Osteocyte (in vitro differentiated cells): ENCODE results near the gene SLC39A9. TPM values are rescaled to one million over a fixed set of nuclear protein-coding genes. Genes with fewer than 3 reads are reported as not detected.

Source experiments
- DNase-seq: peaks from one replicate; pipeline ENCODE4 v3.0.0; 2021; ENCODE audit warnings: mixed read lengths; ENCODE audit not compliant: unreplicated experiment; ENCODE audit errors: extremely low spot score
- H3K27ac Mint-ChIP-seq: one replicate; pipeline ENCODE4 v1.8.0; 2021; ENCODE audit warnings: mild to moderate bottlenecking, mixed read lengths; ENCODE audit not compliant: unreplicated experiment
- H3K27me3 Mint-ChIP-seq: one replicate; pipeline ENCODE4 v1.8.0; 2021; ENCODE audit warnings: mixed read lengths; ENCODE audit not compliant: unreplicated experiment
- H3K36me3 Mint-ChIP-seq: one replicate; pipeline ENCODE4 v1.8.0; 2021; ENCODE audit warnings: mixed read lengths; ENCODE audit not compliant: unreplicated experiment
- H3K4me1 Mint-ChIP-seq: one replicate; pipeline ENCODE4 v1.8.0; 2021; ENCODE audit warnings: mixed read lengths; ENCODE audit not compliant: unreplicated experiment
- H3K4me3 Mint-ChIP-seq: one replicate; pipeline ENCODE4 v1.8.0; 2021; ENCODE audit warnings: mild to moderate bottlenecking, moderate library complexity, mixed read lengths; ENCODE audit not compliant: unreplicated experiment
- H3K9me3 Mint-ChIP-seq: one replicate; pipeline ENCODE4 v1.8.0; 2021; ENCODE audit warnings: mixed read lengths; ENCODE audit not compliant: unreplicated experiment
- total RNA-seq: library from RNA; stranded (reverse); gene quantifications from 2 replicates; pipeline ENCODE4 v1.2.1, GENCODE V29; 2021
- TF ChIP-seq, protein P1 (sequence below): fragments of 200-600 bp; sonication (generic); IDR thresholded peaks from 2 replicates; pipeline ENCODE4 v1.5.0; 2021; ENCODE audit warnings: antibody characterized with exemption, mild to moderate bottlenecking, moderate library complexity

Gene SLC39A9
- total RNA-seq, 1 donor from 2014 or later, result 72.8 TPM

DNA sequence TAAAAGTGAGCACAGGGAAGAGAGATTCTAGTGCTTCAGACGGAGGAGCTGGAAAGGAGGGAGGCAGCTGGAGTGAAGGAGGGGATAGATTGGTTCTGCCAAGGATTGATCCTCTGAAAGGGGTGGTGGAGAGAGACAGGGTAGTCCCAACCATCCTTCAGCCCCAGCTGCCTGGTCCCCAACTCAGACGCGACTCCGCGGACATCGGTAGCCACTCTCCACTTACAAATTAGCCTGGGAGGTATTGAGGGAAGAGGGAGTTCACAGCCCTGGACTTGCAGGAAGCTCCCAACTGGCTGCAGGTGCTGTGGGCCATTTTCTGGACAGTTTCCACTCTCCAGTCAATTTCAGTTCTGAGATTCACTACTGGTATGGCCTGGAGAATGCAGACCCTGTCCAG, 87.2 kb downstream of the SLC39A9 start:
- H3K9me3 Mint-ChIP-seq, result no peaks in the 10 kb centered on the region
- H3K27me3 Mint-ChIP-seq, result peaks cover 56% of the 10 kb centered on the region
- TF ChIP-seq, protein P1, sequence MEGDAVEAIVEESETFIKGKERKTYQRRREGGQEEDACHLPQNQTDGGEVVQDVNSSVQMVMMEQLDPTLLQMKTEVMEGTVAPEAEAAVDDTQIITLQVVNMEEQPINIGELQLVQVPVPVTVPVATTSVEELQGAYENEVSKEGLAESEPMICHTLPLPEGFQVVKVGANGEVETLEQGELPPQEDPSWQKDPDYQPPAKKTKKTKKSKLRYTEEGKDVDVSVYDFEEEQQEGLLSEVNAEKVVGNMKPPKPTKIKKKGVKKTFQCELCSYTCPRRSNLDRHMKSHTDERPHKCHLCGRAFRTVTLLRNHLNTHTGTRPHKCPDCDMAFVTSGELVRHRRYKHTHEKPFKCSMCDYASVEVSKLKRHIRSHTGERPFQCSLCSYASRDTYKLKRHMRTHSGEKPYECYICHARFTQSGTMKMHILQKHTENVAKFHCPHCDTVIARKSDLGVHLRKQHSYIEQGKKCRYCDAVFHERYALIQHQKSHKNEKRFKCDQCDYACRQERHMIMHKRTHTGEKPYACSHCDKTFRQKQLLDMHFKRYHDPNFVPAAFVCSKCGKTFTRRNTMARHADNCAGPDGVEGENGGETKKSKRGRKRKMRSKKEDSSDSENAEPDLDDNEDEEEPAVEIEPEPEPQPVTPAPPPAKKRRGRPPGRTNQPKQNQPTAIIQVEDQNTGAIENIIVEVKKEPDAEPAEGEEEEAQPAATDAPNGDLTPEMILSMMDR, result no peak
- no peak overlapping the region for H3K27ac Mint-ChIP-seq
- H3K4me3 Mint-ChIP-seq, result no peak overlapping the region
- H3K4me1 Mint-ChIP-seq, result peaks cover 5% of the 10 kb centered on the region
- DNase-seq, result no peak
- no peaks in the 10 kb centered on the region for H3K36me3 Mint-ChIP-seq

DNA sequence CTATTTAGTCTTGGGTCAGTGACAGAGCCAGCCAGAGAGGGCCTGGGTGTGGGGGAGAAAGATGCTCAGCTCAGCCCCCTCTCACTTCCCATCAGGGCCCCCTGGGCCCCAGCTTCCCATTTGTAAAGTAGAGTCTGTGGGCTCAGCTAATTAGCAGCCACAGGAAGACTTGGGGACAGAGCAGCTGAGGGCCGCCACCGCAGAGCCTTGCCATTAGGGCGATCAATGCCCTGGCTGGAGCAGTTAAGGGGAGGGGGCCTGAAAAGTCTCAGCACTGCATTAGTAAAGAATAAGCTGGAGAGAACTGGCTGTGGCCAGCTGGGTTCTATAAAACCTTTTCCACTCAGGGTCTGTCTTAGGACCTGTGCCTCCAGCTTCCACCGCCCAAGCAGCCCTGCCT, 88.7 kb downstream of the SLC39A9 start:
- no peaks in the 10 kb centered on the region for H3K36me3 Mint-ChIP-seq
- H3K27me3 Mint-ChIP-seq, result peaks cover 52% of the 10 kb centered on the region
- no peak overlapping the region for H3K27ac Mint-ChIP-seq
- H3K4me3 Mint-ChIP-seq, result no peak overlapping the region
- no peak for DNase-seq
- H3K4me1 Mint-ChIP-seq, result peaks cover 5% of the 10 kb centered on the region
- TF ChIP-seq, protein P1, result no peak
- H3K9me3 Mint-ChIP-seq, result no peaks in the 10 kb centered on the region

DNA sequence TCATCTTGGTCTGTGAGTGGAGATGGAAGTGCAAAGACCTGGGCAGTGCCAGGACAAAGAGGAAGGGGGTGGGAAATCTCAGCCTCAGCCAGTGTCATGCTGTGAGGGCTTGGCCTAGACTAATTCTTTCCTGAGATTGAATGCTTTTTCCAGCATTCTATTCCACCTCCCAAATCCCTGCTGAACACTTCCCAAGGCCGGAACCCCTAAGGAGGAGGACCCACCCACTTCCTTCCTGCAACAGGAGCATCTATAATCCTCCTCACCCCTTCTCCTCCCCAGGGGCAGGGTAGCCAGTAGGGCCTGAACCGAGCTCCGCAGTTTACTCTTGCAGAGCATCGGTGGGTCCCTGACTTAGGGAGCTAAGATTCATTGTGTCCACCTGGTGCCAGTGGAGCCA, 89.3 kb downstream of the SLC39A9 start:
- H3K4me1 Mint-ChIP-seq, result peaks cover 5% of the 10 kb centered on the region

DNA sequence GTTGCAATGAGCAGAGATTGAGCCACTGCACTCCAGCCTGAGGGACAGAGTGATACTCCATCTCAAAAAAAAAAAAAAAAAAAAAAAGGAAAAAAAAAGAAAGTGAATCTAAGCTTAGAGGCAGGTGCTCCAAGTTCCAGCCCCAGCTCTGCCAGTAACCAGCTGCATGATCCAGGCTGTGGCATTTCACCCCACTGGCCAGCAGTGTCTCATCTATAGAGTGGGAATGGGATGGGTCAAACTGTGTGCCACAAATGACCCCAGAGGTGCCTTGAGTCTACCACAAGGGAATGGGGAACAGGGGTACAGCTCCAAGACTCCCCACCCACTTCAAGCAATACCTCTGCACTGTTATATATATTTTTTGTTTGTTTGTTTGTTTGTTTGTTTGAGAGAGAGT, 91.0 kb downstream of the SLC39A9 start:
- H3K27ac Mint-ChIP-seq, result no peak overlapping the region
- DNase-seq, result no peak
- H3K4me1 Mint-ChIP-seq, result no peaks in the 10 kb centered on the region
- no peaks in the 10 kb centered on the region for H3K9me3 Mint-ChIP-seq
- H3K4me3 Mint-ChIP-seq, result no peak overlapping the region
- no peaks in the 10 kb centered on the region for H3K36me3 Mint-ChIP-seq
- H3K27me3 Mint-ChIP-seq, result peaks cover 47% of the 10 kb centered on the region
- TF ChIP-seq, protein P1, result no peak

More for the DNA sequence above, 89.3 kb downstream of the SLC39A9 start:
- Mint-ChIP-seq H3K27ac (no peak overlapping the region), H3K36me3 (no peaks in the 10 kb centered on the region), H3K9me3 (no peaks in the 10 kb centered on the region), H3K27me3 (peaks cover 50% of the 10 kb centered on the region), H3K4me3 (no peak overlapping the region)
- no peak for DNase-seq
- TF ChIP-seq, protein P1, result no peak

GRCh38 chr14:69490219-69490918, 91.9 kb downstream of the SLC39A9 start:
- no peaks in the 10 kb centered on the region for H3K36me3 Mint-ChIP-seq
- H3K9me3 Mint-ChIP-seq, result no peaks in the 10 kb centered on the region
- no peak for DNase-seq
- no peaks in the 10 kb centered on the region for H3K4me1 Mint-ChIP-seq
- H3K4me3 Mint-ChIP-seq, result no peak overlapping the region
- H3K27me3 Mint-ChIP-seq, result peaks cover 51% of the 10 kb centered on the region
- TF ChIP-seq, protein P1, result no peak
- no peak overlapping the region for H3K27ac Mint-ChIP-seq
